Neural crest cell (in vitro differentiated cells): ENCODE measurements around the gene ETV4. TPM values are rescaled to one million over a fixed set of nuclear protein-coding genes. Genes with fewer than 3 reads are reported as not detected.

Experiments used
- DNase-seq: peaks from one replicate; pipeline ENCODE4 v3.0.0; 2021; ENCODE audit warnings: low read depth, mixed read lengths, low spot score
- H3K27ac Mint-ChIP-seq: one replicate; pipeline ENCODE4 v1.8.0; 2021; ENCODE audit warnings: mild to moderate bottlenecking, mixed read lengths; ENCODE audit not compliant: unreplicated experiment
- H3K27me3 Mint-ChIP-seq: 2 replicates; pipeline ENCODE4 v1.8.0; 2021; ENCODE audit warnings: low read depth, mild to moderate bottlenecking, mixed read lengths
- H3K36me3 Mint-ChIP-seq: 2 replicates; pipeline ENCODE4 v1.8.0; 2021; ENCODE audit warnings: low read depth, mild to moderate bottlenecking, mixed read lengths
- H3K4me1 Mint-ChIP-seq: 2 replicates; pipeline ENCODE4 v1.8.0; 2021; ENCODE audit warnings: mixed read lengths
- H3K4me3 Mint-ChIP-seq: one replicate; pipeline ENCODE4 v1.8.0; 2021; ENCODE audit warnings: mild to moderate bottlenecking, mixed read lengths
- H3K9me3 Mint-ChIP-seq: 2 replicates; pipeline ENCODE4 v1.8.0; 2021; ENCODE audit warnings: mixed read lengths
- total RNA-seq: library from RNA; stranded (reverse); gene quantifications from 2 replicates; pipeline ENCODE4 v1.2.1, GENCODE V29; 2021
- TF ChIP-seq, protein P1 (sequence below): fragments of 200-600 bp; sonication (generic); conservative IDR thresholded peaks from 2 replicates; pipeline ENCODE4 v1.5.0; 2021; ENCODE audit warnings: antibody characterized with exemption, mild to moderate bottlenecking

The ETV4 gene
- total RNA-seq, 1 donor from 2014 or later = 59.6 TPM

DNA sequence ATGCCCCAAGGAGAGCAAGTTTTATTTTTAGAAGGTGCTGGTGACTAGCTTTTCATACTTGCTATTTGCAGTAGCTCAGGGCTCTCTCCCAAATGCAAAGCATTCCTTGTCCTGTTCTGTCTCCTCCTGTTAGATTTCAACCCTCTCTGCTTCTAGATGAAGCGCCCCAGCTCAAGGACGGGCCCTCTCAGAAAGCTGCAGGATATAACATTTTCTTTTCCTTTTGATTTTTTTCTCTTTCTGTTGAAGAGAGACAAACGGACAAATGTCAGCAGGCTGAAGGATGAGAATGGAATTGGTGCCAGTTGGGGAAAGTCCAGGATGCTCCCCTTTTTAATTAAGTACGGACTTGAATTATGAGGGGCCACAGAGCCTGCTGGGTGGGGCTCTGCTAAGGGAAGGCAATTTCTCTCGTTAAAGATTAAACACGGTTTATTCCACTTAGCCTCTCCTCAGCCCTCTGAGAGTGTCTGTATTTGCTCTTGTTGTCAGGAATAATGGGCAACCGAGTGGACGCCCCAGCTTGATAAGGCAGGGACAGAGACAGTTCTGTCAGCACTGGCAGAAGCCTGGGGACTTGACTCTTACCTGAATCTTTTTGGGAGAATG, 6.2 kb upstream of the ETV4 start:
- Mint-ChIP-seq H3K36me3 (no peaks in the 10 kb centered on the region), H3K4me3 (no peak overlapping the region), H3K4me1 (peaks cover 48% of the 10 kb centered on the region), H3K27ac (no peak overlapping the region), H3K27me3 (peaks cover 8% of the 10 kb centered on the region), H3K9me3 (no peaks in the 10 kb centered on the region)
- TF ChIP-seq, protein P1, sequence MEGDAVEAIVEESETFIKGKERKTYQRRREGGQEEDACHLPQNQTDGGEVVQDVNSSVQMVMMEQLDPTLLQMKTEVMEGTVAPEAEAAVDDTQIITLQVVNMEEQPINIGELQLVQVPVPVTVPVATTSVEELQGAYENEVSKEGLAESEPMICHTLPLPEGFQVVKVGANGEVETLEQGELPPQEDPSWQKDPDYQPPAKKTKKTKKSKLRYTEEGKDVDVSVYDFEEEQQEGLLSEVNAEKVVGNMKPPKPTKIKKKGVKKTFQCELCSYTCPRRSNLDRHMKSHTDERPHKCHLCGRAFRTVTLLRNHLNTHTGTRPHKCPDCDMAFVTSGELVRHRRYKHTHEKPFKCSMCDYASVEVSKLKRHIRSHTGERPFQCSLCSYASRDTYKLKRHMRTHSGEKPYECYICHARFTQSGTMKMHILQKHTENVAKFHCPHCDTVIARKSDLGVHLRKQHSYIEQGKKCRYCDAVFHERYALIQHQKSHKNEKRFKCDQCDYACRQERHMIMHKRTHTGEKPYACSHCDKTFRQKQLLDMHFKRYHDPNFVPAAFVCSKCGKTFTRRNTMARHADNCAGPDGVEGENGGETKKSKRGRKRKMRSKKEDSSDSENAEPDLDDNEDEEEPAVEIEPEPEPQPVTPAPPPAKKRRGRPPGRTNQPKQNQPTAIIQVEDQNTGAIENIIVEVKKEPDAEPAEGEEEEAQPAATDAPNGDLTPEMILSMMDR = no peak
- no peak for DNase-seq

DNA sequence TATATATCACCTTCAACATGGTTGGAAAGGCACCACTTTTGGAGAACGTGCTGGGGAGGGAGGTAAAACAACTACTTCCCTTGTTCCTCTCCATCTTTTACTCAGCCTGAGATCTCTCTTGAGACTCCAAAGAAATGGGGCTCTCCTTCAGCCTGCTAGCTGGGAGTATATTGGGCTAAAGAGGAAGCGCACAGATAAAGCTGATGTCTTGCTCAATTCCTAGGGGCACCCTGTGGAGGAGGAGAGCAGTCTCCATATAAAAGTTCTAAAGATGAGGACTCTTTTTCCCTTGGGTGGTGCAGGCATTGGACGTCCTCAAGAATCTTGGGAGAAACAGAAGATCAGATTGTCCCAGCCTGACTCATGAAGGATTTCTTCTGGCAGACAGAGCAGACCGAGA, 4.6 kb upstream of the ETV4 start:
- no peak for DNase-seq
- peak overlapping the region; percentile 50 for H3K27ac Mint-ChIP-seq
- H3K9me3 Mint-ChIP-seq = no peaks in the 10 kb centered on the region
- H3K36me3 Mint-ChIP-seq = no peaks in the 10 kb centered on the region
- H3K27me3 Mint-ChIP-seq = peaks cover 8% of the 10 kb centered on the region
- TF ChIP-seq, protein P1 = no peak
- no peak overlapping the region for H3K4me3 Mint-ChIP-seq
- peaks cover 52% of the 10 kb centered on the region for H3K4me1 Mint-ChIP-seq

DNA sequence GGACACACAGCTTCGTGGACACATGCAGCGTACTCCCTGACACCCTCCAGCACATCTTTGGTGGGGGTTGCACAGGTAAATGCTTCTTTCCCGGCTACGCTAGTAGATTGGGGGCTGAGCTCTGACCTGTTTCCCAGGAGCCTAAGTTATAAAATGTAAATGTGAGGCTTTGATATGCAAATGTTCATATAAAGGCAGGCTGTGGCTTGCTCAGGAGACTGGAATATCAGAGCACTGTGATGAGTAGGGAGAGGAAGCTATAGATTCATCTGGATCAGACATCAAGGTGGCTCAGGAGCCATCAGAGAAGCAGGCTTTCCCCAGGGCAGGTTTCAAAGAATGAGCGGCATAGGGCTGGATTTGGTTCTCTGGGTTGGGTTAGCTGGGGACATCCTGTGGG, 3.4 kb upstream of the ETV4 start:
- no peak overlapping the region for H3K4me3 Mint-ChIP-seq
- DNase-seq = no peak
- H3K27me3 Mint-ChIP-seq = peaks cover 12% of the 10 kb centered on the region
- peak overlapping the region; percentile 2 for H3K27ac Mint-ChIP-seq
- no peaks in the 10 kb centered on the region for H3K9me3 Mint-ChIP-seq
- TF ChIP-seq, protein P1 = no peak
- peaks cover 52% of the 10 kb centered on the region for H3K4me1 Mint-ChIP-seq
- H3K36me3 Mint-ChIP-seq = no peaks in the 10 kb centered on the region

DNA sequence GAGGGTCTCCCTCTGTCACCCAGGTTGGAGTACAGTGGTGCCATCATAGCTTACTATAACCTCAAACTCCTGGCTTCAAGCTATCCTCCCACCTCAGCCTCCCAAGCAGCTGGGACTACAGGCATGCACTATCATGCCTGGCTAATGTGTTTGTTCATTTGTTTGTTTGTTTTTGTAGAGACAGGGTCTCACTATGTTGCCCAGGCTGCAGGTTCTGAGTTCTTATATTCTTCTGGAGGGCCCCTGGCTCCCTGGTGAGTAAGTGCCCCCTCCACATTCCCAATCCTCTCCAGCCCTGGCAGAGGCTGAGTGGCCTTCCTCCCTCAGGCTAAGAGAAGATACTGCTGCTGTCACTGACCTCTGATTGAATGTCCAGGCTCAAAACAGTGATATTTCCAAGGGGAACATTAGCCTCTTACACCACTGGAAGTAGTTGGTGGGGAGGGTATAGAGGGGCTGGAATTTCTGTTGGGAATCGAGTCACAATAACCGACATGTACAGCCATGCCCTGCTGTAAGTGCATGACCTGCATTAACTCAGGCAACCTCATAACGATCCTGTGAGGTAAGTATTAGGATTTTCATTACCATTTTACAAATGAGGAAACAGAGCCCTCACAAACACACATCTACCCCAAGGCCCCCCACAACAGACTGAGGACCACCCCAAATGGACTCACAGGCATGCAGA, 2.7 kb upstream of the ETV4 start:
- H3K4me3 Mint-ChIP-seq = no peak overlapping the region
- H3K36me3 Mint-ChIP-seq = no peaks in the 10 kb centered on the region
- no peaks in the 10 kb centered on the region for H3K9me3 Mint-ChIP-seq
- no peak overlapping the region for H3K27ac Mint-ChIP-seq
- peaks cover 9% of the 10 kb centered on the region for H3K27me3 Mint-ChIP-seq
- peaks cover 52% of the 10 kb centered on the region for H3K4me1 Mint-ChIP-seq
- TF ChIP-seq, protein P1 = no peak
- no peak for DNase-seq

- H3K4me1 Mint-ChIP-seq = peaks cover 58% of the 10 kb centered on the region
- H3K27ac Mint-ChIP-seq = no peak overlapping the region
- H3K4me3 Mint-ChIP-seq = peak overlapping the region; percentile 94
Observed at GRCh38 chr17:43547659-43548256, 1.6 kb upstream of the ETV4 start.

More at GRCh38 chr17:43547659-43548256, 1.6 kb upstream of the ETV4 start:
- no peaks in the 10 kb centered on the region for H3K36me3 Mint-ChIP-seq
- DNase-seq = no peak
- TF ChIP-seq, protein P1 = no peak
- no peaks in the 10 kb centered on the region for H3K9me3 Mint-ChIP-seq
- peaks cover 9% of the 10 kb centered on the region for H3K27me3 Mint-ChIP-seq
